Measurements from ENCODE around the gene NECTIN1. TPM values are rescaled to one million over a fixed set of nuclear protein-coding genes. Genes with fewer than 3 reads are reported as not detected.

NECTIN1 gene
- total RNA-seq, 3 donors from 2014 or later, result 19.6 to 48.9 (median 45.1) TPM

DNA sequence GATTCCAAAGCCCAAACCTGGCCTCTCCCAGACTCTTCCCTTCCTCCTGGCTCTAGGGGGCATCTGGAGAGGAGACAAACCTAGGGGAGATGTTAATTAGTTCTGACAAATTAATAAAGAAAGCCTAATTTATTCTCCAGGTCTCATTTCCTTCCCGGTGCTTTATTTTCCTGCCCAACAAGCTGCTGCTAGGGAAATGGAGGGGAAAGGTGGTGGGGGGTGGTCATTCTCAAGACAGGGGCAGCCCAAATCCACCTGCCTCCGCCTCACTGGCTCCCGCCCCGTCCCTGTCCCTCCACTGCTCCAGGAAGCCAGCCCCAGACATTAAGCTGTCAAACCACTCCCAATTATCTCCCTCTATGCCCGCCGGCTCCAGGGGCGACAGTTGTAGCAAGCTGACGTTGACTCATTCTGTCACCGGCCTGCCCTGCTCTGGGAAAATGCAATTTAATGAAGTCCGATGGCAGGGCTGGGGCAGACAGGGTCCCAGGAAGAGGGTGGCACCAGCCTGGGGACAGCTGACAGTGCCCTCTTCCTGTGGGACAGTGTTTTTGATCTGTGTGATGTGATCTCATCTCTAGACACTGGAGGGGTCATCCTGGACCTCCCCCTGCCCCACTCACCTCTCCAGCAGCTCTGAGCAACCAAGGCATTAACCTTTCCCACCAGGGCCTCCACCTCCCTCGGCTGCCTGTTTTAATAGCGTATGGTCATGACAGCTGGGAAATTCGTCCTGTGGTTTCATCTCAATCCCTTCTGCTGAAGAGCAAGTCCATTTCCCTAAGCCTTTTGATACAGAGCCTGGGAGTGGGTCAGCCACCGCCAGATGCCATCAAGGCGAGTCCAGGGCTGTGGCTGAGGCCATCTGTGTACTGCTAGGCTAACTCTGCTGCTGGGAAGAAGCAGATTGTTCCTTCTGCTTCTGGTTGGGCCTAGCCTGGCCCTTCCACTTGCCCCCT, 27.1 kb downstream of the NECTIN1 start:
- TF ChIP-seq CTCF (IDR thresholded peaks at IDR 0.05), result no peak
- intact Hi-C loops (cut with DNase I, micrococcal nuclease), result no loop called here
- Histone ChIP-seq H3K9me3 (no peaks in the 10 kb centered on the region), H3K4me3 (no peak overlapping the region), H3K4me1 (ENCODE audit: low read depth) (peaks cover 36% of the 10 kb centered on the region), H3K36me3 (ENCODE audit: low read depth) (no peaks in the 10 kb centered on the region)
- peak; percentile 19 for ATAC-seq
- no peak for DNase-seq

- H3K4me3 ChIP-seq, result no peak overlapping the region
- no peak for TF ChIP-seq CTCF (IDR thresholded peaks at IDR 0.05)
- DNase-seq (no peak), ATAC-seq (no peak)
- intact Hi-C loops (cut with DNase I, micrococcal nuclease), result no loop called here
- H3K36me3 ChIP-seq (ENCODE audit: low read depth), result no peaks in the 10 kb centered on the region
- H3K9me3 ChIP-seq, result no peaks in the 10 kb centered on the region
- H3K4me1 ChIP-seq (ENCODE audit: low read depth), result peaks cover 40% of the 10 kb centered on the region
Measured at GRCh38 chr11:119700536-119701346, 28.3 kb downstream of the NECTIN1 start.

DNA sequence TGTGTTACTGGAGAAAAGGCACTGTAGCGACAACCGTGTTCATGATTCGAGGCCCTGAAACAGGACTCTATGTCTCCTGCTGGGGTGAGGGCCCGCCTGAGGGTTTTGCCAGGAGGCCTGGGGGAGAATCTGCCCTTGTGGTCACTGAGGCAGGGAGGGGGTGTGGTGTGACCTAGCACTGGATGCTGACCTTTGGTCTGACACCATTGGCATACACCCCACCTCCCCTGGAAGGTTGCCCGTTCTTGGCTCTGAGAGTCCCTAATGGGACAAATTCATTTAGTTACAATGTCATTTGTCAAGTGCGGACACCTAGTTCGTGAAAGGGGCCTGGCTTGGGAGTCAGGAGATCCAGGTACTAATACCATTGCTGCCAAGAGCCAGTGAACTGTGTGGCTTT, 29.0 kb downstream of the NECTIN1 start:
- no peak overlapping the region for H3K4me3 ChIP-seq
- TF ChIP-seq CTCF (IDR thresholded peaks at IDR 0.05), result no peak
- H3K9me3 ChIP-seq, result no peaks in the 10 kb centered on the region
- DNase-seq (peak in 1 of 3 donors; percentile 36), ATAC-seq (no peak)
- H3K36me3 ChIP-seq (ENCODE audit: low read depth), result no peaks in the 10 kb centered on the region
- H3K4me1 ChIP-seq (ENCODE audit: low read depth), result peaks cover 40% of the 10 kb centered on the region
- intact Hi-C loops (cut with DNase I, micrococcal nuclease), result no loop called here

DNA sequence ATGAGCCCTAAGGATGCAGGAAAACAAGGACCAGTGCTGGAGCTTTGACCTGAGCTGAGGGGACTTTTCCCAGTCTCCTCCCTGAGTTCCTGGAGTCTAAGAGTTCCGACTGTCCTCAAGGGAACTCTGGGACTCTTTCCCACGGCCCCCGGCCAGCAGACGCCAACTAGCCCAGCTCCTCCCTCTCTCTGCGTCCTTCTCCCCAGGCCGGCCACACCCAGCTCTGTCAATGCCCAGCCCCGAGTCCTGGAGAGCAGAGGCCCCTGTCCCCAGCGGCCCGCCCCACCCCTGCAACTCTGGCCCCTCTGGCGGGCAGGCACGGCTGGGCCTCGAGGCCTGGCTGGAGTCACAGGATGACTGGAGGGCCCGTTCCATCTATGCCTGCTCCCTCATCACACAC, 29.8 kb downstream of the NECTIN1 start:
- intact Hi-C loops (cut with DNase I, micrococcal nuclease), result no loop called here
- no peak for TF ChIP-seq CTCF (IDR thresholded peaks at IDR 0.05)
- DNase-seq (peak; percentile 86 to 90 (median 87)), ATAC-seq (peak; percentile 89)
- no peak overlapping the region for H3K4me3 ChIP-seq
- H3K4me1 ChIP-seq (ENCODE audit: low read depth), result peaks cover 44% of the 10 kb centered on the region
- no peaks in the 10 kb centered on the region for H3K9me3 ChIP-seq
- H3K36me3 ChIP-seq (ENCODE audit: low read depth), result no peaks in the 10 kb centered on the region

GRCh38 chr11:119697882-119698281, 31.1 kb downstream of the NECTIN1 start:
- intact Hi-C loops (cut with DNase I, micrococcal nuclease), result no loop called here
- no peak for ATAC-seq
- Histone ChIP-seq H3K4me3 (no peak overlapping the region), H3K4me1 (ENCODE audit: low read depth) (peaks cover 47% of the 10 kb centered on the region), H3K9me3 (no peaks in the 10 kb centered on the region), H3K36me3 (ENCODE audit: low read depth) (no peaks in the 10 kb centered on the region)
- no peak for DNase-seq
- no peak for TF ChIP-seq CTCF (IDR thresholded peaks at IDR 0.05)
